GM19468 (cell line): ENCODE results near the gene CD72.
A peak's percentile ranks its signal among the peaks of the same experiment; 100 is the strongest.

Source experiments
- ATAC-seq: cut with Tn5 transposase; IDR thresholded peaks from one replicate; pipeline ENCODE4 v1.9.1; 2021; ENCODE audit warnings: mild to moderate bottlenecking, moderate library complexity, moderate number of reproducible peaks; ENCODE audit not compliant: unreplicated experiment; ENCODE audit errors: extremely low read depth

The CD72 gene, protein sequence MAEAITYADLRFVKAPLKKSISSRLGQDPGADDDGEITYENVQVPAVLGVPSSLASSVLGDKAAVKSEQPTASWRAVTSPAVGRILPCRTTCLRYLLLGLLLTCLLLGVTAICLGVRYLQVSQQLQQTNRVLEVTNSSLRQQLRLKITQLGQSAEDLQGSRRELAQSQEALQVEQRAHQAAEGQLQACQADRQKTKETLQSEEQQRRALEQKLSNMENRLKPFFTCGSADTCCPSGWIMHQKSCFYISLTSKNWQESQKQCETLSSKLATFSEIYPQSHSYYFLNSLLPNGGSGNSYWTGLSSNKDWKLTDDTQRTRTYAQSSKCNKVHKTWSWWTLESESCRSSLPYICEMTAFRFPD

DNA sequence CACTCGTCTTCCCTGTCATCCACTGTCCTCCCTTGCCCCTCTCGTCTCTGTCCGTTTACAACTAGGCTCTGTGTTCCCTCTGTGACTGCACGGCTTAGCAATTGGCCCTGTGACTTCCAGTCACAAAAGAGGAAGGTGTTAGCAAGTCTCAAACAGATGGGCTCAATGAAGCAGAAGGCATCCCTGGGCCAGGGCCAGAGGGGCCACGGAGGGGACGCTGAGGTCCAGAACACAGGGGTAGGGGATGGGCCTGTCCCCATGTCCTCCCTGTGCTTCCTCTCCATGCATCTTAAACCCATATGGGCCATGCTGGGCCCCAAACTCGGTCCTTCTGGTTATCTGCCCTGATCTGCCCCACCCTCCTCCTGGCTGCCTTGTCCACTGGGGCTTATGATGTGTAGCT, at the start of gene CD72:
CD72 (minus strand) TSS at position 89 of the 403 bp plus-strand sequence. CDS start 110 bp downstream, outside the sequence.
- ATAC-seq, result no peak

DNA sequence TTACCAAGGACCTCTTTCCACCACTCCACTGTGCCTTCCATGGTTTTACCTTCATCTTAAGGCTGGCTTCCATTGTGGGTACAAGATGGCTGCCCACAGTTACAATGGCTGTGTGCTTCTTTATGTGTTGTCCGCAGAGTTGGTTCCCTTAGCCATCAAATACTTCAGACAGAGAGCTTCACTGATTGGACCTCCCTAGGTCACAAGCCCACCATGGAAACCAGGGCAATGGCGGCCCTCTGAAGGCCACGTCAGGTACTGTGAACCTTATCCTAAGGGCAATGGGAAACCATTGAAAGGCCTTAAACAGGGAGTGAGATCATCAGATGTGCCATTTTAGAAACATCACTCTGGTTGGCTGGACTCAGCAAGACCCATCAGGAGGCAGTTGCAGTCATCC, 49.7 kb upstream of the CD72 start:
- ATAC-seq, result no peak

DNA sequence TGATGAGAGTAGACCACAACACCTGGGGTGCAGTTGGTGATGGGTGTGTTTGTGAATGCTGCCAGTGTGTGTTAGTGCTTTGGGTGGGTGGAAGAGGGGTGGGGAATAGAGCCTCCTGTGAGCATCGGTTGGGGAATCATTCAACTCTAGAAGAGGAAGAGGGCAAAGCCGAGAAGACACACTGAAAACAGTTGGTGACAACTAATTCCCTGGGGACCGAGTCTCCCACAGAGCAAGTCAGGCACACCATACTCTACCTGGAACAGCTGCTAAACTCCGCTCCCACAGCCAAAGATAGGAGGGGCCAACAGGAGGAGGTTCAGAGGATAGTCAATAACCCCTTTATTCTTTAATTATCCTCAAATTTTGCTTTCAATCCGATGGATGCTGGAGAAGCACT, 48.3 kb upstream of the CD72 start:
- ATAC-seq, result no peak

DNA sequence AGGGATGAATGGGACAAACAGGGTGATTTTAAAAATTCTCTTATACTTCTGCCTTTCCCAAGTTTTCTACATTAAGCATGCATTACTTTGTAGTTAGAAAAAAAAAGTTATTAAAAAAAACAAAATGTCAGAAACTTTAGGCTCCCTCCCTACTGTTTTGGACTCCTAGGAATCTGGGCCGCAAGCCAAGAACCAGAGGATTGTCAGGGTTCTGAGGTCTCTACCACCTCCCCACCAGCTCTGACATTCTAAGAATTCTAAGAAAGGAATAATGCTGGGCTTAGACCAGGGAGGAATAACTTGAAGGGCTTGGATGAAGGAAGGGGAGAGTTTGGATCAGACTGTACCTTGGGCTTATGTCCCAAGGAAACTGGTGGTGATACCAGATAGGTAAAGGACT, 47.8 kb upstream of the CD72 start:
- ATAC-seq, result no peak

DNA sequence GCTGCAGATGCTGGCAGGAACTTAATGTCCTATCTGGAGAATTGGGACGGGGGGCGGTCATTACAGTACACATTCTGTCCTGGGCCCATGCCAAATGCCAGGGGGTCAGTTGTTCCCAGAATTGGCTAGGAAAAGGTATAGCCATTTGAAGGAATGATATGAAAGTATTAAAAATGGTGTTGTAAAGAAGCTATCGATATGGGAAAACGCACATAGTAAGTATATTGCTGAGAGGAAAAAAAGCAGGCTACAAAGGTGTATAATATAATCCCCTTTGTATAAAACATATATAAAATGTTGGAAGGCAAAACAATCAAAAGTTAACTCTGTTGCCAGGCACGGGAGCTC, 47.2 kb upstream of the CD72 start:
- ATAC-seq, result no peak

DNA sequence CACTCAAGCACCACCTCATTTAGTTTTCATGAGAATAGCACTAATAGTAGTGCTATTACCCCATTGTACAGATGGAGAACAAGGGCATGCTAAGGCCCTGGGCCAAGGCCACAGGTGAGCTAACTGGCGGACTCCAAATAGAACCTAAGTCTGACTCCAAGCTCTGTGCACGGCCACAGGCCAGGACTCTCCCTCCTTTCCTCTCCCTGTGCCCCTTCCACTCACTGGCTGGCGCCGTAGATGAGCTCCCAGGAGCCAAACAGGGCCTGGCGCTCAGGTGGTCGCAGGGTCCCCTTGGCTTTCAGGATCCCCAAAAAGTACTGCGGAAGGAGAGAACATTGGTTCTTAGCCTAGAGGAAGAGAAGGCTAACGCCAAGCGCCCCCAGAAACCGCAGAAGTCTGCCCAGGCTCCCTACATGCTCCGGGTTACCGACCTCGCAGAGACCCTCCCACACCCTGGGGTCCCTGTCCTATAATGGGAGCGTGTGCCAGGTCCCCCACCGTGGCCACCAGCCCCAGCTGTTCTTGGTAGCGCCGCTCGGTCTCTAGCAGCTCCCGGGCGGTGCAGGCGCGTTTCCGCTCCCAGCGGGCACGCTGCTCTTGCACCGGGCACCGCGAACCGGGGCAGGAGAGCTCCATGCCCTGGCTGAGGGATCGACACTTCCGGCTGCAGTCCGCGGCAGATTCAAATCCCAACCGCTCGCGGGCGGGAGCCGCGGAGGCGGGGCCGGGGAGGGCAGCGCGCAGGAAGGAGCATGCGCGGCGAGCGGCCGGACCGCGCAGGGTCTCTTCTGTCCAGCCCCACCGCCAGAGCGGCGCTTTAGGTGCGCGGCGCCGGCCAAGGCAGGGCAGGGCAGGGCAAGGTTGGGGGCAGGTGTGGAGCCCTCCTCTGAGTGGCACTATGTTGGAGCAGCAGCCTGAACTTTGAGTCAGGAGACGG, 46.6 kb upstream of the CD72 start, which contains the start of gene ARHGEF39:
ARHGEF39 (minus strand) TSS at position 665 of the 940 bp plus-strand sequence; CDS start at position 639, 26 bp downstream.
- ATAC-seq, result peak; percentile 66

DNA sequence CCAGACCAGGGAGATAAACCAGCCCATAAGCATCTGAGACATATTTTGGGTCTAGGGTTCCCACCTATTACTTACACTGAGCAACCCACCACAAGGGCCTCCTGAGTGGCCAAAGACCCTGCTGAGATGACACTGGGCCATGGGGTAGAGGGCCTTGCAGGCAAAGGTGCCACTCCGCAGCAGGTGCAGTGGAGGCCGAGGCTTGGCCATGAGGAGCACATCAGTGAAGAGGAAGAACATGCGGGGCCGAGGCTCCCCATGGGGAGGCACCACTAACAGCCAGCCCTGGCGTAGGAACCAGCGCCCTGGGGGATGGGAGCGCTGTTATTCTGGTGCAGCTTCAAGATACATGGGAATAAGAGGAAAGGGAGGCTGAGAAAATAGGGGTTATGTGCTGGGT, 44.2 kb upstream of the CD72 start:
- ATAC-seq, result no peak

DNA sequence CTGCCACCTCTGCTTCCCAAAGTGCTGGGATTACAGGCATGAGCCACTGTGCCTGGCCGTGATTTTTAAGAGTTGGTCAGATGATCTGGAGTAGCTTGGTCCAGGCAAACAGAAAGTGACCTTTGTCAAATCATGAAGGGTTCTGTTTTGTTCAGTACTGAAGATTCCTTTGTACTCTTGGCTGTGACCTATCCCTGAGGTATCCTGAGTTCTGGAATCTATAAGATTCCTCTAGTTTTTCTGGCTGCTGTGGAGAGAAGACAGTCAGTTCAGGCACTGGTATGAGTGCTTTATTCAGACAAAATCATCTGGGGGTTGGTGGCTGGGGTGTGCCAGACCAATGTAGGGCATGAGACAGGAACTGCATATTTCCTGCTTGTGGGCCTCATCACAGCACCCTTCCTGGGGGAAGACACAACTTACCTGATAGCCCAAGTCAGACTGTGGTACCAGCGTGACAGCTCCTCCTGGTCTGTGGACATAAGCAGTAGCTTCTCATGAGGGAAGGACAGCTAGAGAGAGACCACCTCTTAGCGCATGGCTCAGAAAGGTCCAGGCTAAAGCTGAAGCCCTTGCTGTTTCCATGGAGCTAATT, 43.6 kb upstream of the CD72 start:
- ATAC-seq, result no peak

DNA sequence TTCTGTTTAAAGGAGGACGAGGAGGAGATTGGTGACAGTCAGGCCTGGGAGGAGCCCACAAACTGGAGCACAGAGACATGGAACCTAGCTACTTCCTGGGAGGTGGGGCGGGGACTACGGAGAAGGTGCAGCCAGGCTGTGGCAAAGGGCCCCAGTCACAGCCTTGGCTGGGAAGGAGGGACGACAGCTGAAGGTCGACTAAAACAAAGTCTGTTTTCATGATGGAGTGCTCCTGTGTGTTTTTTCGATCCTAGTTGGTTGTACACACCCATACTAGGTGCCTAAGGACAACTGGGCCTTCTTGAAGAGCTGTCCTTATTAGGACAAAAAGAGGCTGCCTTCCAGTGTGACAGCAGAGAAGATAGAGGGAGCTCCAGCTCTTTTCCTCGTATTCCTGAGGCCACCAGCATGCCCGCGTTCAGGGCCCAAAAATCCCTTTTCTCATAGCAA, 42.8 kb upstream of the CD72 start:
- ATAC-seq, result no peak

DNA sequence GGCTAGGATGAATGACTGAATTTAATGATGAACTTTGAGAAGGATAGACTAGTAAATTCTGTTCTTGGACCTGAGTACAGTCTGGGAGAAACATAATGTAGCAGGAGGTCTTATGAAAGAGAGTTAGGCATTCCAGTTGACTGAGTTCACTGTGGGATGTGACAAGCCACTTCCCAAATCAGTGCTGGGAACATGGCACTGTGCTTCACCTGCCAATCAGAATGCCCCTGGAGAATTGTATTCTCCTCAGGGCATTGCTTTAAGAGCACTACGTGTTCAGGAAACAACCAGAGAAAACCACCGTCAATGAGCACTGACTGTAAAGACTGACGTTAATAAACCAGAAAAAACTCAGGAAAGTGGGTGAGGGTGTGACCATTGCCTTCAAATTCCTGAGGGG, 41.1 kb upstream of the CD72 start:
- ATAC-seq, result no peak

DNA sequence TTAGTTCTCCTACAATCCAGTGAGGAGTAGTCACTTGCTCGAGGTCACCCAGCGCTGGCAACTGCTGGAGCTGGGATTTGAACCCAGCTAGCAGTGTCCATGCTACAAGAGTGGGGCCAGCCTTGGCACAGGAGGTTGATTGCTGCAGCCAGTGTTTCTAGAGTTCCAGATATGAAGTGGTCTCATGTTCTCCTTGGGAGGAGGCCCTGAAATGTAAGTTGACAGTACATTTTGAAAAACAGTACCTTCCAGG, 40.7 kb upstream of the CD72 start:
- ATAC-seq, result no peak

DNA sequence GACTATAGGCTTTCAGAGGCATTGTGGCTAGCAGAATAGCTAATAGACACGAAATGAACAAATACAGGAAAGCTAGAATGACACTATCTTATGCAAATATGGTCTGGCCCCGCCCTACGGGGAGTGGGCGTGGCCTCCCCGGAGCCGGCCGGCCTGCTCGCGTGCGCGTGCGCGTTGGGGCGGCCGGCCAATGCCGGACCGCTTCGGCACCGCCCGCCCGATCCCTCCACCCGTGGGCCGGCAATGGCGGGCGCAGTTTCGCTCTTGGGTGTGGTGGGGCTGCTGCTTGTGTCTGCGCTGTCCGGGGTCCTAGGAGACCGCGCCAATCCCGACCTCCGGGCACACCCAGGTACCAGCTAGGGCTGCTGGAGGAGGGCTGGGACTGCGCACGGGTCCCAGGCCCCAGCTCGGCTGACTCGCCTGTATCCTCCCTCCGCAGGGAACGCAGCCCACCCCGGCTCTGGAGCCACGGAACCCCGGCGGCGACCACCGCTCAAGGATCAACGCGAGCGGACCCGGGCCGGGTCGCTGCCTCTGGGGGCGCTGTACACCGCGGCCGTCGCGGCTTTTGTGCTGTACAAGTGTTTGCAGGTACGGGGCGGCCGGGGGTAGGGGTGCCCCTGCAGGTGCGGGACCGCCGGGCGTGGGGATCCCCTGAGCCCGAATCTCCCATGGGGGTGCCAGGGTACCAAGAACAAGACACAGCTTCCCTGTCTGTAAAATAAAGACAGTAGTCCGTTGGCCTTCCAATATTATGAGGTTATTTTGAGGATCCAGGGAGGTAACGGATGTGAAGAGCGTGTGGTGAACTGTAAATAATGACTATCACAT, 40.1 kb upstream of the CD72 start, which contains the start of gene CCDC107:
CCDC107 (plus strand) TSS at position 156 of the 831 bp plus-strand sequence; CDS start at position 244, 88 bp downstream.
- peak; percentile 61 for ATAC-seq

DNA sequence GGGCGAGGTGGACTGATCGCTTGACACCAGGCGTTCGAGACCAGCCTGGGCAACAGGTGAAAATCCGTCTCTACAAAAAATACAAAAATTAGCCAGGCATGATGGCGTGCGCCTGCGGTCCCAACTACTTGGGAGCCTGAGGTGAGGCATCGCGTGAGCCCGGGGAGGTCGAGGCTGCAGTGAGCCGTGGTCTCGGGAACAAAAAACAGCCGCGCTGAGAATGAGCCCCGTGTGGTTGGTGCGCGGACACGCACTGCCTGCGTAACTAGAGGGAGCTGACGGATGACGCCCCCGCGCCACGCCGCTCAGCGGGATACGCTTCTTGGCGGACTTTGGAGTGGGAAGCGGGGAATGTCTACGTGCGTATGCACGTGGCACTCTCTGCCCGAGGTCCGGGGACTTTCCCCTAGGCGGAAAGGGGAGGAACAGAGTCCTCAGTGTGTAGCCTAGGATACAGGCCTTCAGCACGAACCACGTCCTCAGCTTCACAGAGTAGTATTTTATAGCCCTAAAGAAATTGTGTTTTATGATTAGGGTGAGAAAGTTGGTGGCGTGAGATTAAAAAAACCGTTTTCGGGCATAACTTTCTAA, 39.4 kb upstream of the CD72 start, which contains the start of gene RMRP:
RMRP (minus strand) TSS at position 474 of the 591 bp plus-strand sequence.
- ATAC-seq, result peak; percentile 71

DNA sequence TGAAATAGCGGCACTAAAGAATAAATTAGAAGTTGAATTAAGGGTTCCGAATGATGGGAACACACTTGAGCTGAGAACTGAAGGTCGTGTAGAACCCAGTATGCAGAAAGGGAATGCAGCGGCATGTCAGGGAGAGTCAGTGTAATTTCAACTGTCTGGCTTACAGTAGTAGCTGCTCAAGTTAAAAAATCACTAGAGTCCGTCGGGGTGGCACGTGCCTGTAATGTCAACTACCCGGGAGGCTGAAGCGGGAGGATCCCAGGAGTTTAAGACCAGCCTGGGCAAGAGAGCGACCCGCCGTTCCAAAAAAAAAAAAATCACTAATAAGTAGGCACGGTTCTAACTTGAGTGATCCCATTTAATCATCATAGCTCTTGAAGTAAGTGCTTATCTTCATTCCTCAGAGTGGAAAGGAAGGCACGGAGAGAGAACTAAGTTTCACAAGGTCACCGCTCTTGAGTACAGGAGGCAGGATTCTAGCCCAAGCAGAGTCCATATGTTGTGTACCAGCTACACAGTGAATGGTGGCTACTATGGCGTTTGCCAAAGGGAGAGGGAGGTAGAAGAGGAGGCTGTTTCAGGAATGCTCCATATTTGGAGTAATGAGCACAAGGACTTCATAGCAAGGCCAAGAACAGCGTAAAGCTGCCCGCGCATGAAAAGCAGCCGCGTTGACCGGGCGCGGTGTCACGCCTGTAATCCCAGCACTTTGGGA, 38.8 kb upstream of the CD72 start:
- ATAC-seq, result no peak

DNA sequence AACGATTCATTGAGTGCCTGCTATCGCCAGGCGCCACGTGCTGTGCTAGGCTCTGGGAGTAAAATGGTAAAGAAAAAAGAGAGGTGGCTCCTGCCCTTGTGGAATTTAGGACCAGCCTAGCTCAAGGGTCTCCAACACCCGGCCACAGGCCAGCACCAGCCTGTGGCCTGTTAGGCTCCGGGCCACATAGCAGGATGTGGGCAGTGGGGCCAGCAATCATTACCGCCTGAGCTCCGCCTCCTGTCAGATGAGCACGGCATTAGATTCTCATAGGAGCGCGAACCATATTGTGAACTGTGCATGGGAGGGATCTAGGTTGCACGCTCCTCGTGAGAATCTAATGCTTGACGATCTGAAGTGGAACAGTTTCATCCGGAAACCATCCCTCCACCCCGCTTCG, 38.1 kb upstream of the CD72 start:
- ATAC-seq, result no peak

DNA sequence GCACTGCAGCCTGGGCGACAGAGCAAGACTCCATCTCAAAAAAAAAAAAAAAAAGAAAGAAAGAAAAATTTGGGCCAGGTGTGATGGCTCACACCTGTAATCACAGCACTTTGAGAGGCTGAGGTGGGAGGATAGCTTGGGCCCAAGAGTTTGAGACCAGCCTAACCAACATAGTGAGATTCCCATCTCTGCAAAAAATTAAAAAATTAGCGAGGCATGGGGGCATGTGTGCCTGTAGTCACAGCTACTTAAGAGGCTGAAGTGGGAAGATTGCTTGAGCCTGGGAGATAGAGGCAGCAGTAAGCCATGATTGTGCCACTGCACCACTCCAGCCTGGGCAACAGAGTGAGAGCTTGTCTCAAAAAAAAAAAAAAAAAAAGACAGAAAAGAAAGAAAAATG, 35.4 kb upstream of the CD72 start:
- no peak for ATAC-seq

DNA sequence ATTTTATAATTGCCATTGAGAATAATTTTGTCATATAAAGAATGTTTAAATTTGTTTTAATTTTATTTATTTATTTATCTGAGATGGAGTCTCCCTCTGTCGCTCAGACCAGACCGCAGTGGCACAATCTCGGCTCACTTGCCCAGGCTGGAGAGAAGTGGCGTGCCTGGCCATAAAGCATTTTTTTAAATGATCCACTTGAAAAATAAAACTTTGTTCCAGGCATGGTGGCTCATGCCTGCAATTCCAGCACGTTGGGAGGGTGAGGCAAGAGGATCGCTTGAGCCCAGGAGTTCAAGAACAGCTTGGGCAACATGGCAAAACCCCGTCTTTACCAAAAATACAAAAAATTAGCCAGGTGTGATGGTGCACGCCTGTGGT, 34.6 kb upstream of the CD72 start:
- no peak for ATAC-seq

DNA sequence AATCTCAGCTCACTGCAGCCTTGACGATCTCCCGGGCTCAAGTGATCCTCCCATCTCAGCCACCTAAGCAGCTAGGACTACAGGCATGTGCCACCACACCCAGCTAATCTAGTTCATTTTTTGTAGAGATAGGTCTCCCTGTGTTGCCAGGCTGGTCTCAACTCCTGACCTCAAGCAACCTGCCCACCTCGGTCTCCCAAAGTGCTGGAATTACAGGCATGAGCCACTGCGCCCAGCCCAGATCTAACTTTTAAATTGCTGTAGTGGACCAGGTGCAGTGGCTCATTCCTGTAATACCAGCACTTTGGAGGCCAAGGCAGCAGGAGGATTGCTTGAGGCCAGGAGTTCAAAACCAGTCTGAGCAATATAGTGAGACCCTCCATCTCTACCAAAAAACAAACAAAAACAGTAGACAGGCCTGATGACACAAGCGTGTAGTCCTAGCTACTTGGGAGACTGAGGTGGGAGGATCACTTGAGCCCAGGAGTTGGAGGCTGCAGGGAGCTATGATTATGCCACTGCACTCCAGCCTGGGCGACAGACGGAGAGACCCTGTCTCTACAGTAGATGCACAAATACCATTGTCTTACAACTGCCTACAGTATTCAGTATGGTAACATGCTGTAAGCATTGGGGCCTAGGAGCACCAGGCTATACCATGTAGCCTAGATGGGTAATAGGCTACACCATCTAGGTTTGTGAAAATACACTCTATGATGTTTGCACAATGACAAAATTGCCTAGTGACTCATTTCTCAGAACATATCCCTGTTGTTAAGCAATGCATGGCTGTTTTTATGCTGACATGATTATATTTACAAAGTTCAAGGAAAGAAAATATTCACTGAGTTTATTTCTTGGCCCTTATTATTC, 34.0 kb upstream of the CD72 start:
- ATAC-seq, result no peak
